SKM-1 treated with dmso at 0.1 percent for 144 hours (cell line): ENCODE measurements around the gene PDP2.
"Not testable (repeated sequence)": the region's sequence is repeated elsewhere in the genome, so short reads cannot be mapped to it uniquely, and the experiment has no call there.

Experiments used
- DNase-seq: peaks from one replicate; lab custom pipeline; 2025; ENCODE audit not compliant: unreplicated experiment; lab: John Stamatoyannopoulos, UW

PDP2 gene

GRCh38 chr16:66853261-66854139, 26.8 kb upstream of the PDP2 start:
- DNase-seq = no peak

GRCh38 chr16:66856184-66856730, 24.1 kb upstream of the PDP2 start:
- no peak for DNase-seq

- DNase-seq = no peak
These were observed 23.5 kb upstream of the PDP2 start for GRCh38 chr16:66856801-66857200.

GRCh38 chr16:66857437-66857836, 22.9 kb upstream of the PDP2 start:
- no peak for DNase-seq

GRCh38 chr16:66858740-66859396, 21.4 kb upstream of the PDP2 start:
- DNase-seq = no peak

GRCh38 chr16:66859397-66860068, 20.8 kb upstream of the PDP2 start:
- DNase-seq = no peak

- DNase-seq = no peak
These were observed 18.2 kb upstream of the PDP2 start for GRCh38 chr16:66862023-66862520.

- DNase-seq = no peak
These were observed 16.6 kb upstream of the PDP2 start for GRCh38 chr16:66863707-66864106.

GRCh38 chr16:66869424-66869823, 10.9 kb upstream of the PDP2 start:
- DNase-seq = no peak

- not testable (repeated sequence) for DNase-seq
These were observed 9.0 kb upstream of the PDP2 start for GRCh38 chr16:66871363-66871762.

GRCh38 chr16:66871840-66872239, 8.5 kb upstream of the PDP2 start:
- DNase-seq = no peak

- no peak for DNase-seq
These were observed 7.8 kb upstream of the PDP2 start for GRCh38 chr16:66872559-66872942.

- DNase-seq = peak; percentile 100
These were observed 7.2 kb upstream of the PDP2 start for GRCh38 chr16:66872943-66873684.

GRCh38 chr16:66873685-66874055, 6.6 kb upstream of the PDP2 start:
- DNase-seq = no peak

- DNase-seq = no peak
These were observed 6.1 kb upstream of the PDP2 start for GRCh38 chr16:66874079-66874775.

- peak; percentile 74 for DNase-seq
These were observed 2.2 kb upstream of the PDP2 start for GRCh38 chr16:66878067-66878466.

GRCh38 chr16:66881014-66881417, 701 bp downstream of the PDP2 start:
- no peak for DNase-seq

GRCh38 chr16:66881560-66881959, 1.2 kb downstream of the PDP2 start:
- no peak for DNase-seq

GRCh38 chr16:66881964-66882508, 1.7 kb downstream of the PDP2 start:
- no peak for DNase-seq

GRCh38 chr16:66882702-66883101, 2.4 kb downstream of the PDP2 start:
- no peak for DNase-seq
